Measurements from ENCODE around the gene KAT14.

GRCh38 chr20:18166241-18166881 is 28.7 kb downstream of the KAT14 start:
- TF ChIP-seq CTCF (conservative IDR thresholded peaks at IDR 0.05) (no peak), EZH2 (IDR thresholded peaks at IDR 0.05; ENCODE audit: low read depth) (no peak)

All from PC-9 (cell line).